NCI-H1930 (cell line): ENCODE measurements around the gene TFF1.

Experiments used
- DNase-seq, 2 experiments: peaks; one replicate each; lab custom pipeline; 2025; lab: John Stamatoyannopoulos, UW

The TFF1 gene

DNA sequence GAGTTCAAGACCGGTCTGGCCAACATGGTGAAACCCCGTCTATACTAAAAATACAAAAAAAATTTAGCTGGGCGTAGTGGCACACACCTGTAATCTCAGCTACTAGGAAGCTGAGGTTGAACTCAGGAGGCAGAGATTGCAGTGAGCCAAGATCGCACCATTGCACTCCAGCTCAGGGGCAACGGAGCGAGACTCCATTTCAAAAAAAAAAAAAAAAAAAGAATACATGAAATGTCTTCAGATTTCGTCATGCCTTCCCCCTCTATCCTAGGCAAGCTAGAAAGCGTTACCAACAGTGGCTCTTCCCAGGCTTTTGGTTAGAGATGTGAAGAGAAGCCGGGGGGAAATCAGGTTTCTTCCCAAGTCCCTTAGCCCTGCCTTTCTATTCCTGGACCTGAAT is 3.6 kb downstream of the TFF1 start:
- DNase-seq = no peak

DNA sequence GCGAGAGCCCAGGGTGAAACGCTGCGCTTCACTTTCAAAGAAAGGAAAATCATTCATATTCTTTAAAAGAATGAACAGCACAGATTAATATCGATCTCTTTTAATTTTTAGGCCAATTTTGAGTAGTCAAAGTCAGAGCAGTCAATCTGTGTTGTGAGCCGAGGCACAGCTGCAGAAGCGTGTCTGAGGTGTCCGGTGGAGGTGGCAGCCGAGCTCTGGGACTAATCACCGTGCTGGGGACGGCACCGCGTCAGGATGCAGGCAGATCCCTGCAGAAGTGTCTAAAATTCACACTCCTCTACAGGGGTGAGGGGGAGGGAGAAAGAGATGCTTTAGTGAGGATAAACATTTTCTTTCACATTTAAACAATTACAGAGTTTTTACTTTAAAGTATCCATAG is 4.1 kb downstream of the TFF1 start:
- no peak for DNase-seq

DNA sequence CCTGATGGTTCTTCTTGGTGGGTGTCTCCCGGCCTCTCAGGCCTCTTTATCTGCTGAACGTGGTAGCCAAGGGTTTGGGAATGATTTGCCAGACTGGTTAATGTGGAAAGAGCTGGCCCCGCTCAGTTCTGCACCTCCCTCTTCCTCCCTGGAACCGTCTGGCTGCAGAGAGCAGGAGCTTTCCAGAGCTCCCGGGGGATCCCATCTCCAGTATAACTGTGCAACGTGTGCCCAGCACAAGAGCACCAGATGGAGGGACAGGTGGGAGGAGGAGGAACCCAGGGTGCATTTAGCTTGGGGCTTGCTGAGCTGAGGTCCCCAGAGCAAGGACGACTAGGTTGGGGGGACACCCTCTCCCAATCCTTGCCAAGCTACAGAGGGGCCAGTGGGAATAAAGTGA is 5.0 kb downstream of the TFF1 start:
- no peak for DNase-seq

GRCh38 chr21:42360317-42360716 is 6.0 kb downstream of the TFF1 start:
- no peak for DNase-seq

DNA sequence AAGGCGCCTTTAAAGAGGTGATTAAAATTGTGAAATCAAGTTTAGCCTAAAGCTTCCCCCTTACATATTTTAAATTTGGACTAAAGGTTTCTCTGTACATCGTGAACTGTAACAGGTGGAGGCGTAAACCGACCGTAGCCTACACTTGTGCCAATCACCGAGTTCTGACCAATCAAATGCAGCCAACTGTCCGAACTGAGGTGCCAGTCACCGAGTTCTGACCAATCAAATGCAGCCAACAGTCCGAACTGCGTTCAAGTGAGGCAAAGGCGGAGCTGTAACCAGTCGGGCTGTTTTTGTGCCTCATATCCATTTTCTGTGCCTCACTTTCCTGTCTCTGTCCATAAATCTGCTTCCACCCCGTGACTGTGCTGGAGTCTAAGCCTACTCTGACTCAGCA is 7.4 kb downstream of the TFF1 start:
- DNase-seq = no peak

- no peak for DNase-seq
Observed at GRCh38 chr21:42358261-42358660, 8.1 kb downstream of the TFF1 start.

GRCh38 chr21:42357307-42357706 is 9.0 kb downstream of the TFF1 start:
- DNase-seq = no peak

DNA sequence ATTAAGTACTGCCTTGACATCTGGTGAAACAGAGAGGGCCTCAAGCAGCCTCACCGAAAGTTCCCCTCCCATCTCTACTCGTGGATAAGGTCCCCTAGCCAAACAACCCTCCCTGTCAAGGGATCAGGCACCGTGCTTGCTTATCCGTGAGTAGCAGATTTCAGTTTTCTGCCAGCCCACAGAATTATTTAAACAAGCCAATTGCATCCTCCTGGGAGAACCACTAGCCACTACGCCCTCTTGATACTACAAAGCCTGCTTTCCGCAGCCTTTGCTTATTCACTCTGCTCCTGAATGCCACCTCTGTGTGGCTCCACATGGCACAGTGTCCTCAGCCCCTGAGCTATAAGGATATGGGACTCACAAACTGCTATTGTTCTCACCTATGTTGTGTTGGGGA is 9.7 kb downstream of the TFF1 start:
- no peak for DNase-seq

- DNase-seq = no peak
Observed at GRCh38 chr21:42356046-42356445, 10.3 kb downstream of the TFF1 start.

DNA sequence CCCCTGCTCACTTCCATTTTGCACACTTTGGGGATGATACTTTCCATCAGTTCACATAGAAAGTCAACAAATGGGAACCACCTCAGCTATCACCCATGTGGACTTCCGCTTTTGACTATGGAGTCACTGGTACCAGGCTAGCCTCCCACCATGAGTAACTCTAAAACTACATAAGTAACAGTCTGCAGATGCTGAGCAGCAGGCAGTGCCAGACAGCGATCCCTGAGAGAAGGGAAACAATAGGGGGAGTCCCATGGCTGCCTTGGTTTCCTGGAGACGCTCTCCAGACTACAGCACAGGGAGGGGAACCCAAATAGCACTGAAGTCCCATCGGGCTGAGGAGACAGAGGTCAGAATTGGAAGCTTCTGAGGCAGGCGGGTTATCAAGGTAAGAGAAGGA is 12.7 kb downstream of the TFF1 start:
- no peak for DNase-seq

- no peak for DNase-seq
Observed at GRCh38 chr21:42352441-42353095, 13.8 kb downstream of the TFF1 start.

DNA sequence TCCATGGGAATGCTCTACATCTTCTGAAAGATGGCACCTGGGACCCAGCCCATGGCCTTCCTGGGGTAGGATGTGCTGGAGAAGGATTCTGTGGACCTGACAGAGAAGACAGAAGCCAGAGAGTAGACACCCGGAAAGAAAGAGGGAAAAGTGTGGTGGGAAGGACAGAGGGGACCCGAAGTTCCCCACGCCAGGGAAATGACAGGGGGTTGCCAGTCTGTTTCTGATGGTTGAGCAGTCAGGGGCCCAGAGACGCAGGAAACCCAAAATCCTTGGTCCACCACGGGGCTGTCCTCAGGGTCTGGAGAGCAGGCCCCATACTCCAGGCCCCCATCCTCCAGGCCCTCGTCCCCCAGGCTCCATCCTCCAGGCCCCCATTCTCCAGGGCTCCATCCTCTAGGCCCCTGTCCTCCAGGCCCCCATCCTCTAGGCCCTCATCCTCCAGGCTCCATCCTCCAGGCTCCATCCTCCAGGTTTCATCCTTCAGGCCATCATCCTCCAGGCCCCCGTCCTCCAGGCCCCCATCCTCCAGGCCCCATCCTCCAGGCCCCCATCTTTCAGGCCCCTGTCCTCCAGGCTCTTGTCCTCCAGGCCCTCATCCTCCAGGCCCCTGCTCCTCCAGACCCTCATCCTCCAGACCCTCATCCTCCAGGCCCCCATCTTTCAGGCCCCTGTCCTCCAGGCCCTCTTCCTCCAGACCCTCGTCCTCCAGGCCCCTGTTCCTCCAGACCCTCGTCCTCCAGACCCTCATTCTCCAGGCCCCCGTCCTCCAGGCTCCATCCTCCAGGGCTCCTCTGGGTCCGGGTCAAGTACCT is 14.5 kb downstream of the TFF1 start:
- no peak for DNase-seq

DNA sequence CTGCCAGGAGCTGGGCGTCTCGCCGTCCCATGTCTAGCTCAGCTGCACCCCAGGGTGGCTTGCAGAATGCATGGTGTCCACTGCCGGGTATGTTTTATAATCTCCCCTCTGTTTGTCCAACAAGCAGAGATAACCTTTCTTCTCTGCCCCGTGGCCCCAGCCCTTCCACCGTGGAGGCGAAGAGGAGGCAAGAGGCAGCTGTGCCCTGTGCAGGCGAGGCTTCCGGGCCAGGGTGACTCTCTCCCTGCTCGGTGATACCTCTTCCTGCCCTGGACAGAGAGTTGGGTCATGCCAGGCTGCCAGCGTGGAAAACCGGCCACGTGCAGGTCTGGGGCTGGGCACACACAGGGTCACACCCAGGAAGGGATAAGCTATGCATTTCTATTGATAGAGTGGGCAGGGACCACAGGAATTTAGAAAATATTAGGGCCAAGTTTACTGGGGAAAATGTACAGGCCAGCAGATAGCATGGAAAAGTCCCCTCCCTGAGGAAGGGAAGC is 15.4 kb downstream of the TFF1 start, which contains the start of gene TFF2:
Gene TFF2 (minus strand): TSS at position 68 of the 500 bp plus-strand sequence. CDS start 37 bp downstream, at position 31.
- DNase-seq = no peak

DNA sequence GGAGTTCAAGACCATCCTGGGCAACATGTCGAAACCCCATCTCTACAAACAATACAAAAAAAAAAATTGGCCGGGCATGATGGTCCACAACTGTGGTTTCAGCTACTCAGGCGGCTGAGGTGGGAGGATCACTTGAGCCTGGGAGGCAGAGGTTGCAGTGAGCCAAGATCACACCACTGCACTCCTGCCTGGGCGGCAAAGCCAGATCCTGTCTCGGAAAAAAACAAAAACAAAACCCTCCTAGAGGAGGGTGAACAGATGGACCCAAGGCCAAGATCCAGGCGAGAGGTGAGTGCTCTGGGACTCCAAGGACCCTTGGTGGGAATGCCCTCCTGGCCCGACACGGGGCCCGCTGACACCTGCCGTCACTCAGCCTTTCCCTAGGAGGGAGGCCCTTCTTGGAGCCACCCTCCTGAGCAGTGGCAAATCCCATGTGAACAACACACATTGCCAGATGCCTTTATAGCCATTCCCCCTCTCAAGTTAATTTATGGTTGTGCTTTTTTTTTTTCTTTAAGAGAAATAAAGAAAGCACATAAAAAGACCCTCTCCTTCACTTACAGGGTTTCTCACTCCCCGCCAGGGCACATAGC is 15.9 kb downstream of the TFF1 start:
- DNase-seq = no peak

DNA sequence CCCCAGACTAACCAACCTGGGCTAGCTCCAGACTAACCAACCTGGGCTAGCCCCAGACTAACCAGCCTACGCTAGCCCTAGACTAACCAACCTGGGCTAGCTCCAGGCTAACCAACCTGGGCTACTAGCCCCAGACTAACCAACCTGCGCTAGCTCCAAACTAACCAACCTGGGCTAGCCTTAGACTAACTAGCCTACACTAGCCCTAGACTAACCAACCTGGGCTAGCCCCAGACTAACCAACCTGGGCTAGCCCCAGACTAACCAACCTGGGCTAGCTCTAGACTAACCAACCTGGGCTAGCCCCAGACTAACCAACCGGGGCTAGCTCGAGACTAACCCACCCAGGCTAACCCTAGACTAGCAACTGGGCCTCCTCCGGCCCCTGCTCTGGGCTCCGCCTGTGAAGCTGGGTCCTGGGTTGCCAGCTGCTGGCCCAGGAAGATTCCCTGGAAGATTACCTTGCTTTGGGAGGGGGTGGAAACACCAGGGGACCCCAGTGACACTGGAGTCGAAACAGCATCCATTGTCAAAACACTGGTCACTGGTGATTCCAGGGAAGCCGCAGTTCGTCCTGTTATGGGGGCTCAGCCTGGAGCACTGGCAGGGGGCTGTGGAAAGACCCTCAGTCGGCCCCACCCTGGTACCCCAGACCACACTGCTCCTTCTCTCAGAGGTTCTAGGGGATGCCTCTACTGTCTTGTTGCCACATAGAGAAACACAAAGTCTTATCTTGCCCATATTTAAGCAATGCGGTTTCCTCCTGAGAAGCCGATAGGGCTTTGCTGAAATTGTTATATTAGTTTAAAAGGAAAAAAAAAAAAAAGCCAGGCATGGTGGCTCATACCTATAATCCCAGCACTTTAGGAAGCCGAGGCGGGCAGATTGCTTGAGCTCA is 16.7 kb downstream of the TFF1 start:
- DNase-seq = no peak

DNA sequence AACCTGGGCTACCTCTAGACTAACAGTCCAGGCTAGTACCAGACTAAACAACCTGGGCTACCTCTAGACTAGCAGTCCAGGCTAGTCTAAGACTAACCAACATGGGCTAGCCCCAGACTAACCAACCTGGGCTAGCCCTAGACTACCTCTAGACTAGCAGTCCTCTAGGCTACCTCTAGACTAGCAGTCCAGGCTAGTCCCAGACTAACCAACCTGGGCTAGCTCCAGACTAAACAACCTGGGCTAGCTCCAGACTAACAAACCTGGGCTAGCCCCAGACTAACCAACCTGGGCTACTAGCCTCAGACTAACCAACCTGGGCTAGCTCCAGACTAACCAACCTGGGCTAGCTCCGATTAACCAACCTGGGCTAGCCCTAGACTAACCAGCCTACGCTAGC is 17.6 kb downstream of the TFF1 start:
- DNase-seq = no peak

DNA sequence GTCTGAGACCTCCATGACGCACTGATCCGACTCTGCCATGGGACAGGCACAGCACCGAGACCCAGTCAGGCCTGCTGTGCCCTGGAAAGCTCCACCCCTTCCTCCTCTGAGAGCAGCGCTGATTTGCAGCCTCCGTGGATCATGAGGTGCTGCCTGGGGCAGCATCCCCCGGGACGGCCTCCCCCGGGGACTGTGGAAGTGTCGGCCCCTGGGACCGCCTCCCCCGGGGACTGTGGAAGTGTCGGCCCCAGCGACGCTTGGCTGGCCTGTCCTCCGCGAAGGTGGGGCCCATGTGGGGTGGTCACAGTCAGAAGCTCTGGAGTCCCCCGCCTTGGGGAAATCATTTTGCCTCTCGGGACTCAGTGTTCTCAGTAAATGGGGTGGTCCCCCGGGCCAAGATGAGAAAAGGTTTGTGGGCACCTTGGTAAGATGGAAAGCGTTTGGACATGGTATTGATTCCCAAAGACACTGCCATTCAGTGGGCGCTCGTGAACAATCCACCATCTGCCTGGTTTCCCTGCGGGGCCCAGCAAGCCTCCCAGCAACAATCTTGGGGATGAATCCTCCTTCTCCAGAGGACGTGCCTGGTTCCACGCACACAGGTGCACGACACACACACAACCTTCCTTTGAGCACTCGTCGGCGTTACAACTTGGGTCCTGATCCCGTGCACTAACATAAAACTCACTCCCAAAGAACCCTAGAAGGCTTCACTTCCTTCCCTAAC is 18.6 kb downstream of the TFF1 start:
- no peak for DNase-seq

DNA sequence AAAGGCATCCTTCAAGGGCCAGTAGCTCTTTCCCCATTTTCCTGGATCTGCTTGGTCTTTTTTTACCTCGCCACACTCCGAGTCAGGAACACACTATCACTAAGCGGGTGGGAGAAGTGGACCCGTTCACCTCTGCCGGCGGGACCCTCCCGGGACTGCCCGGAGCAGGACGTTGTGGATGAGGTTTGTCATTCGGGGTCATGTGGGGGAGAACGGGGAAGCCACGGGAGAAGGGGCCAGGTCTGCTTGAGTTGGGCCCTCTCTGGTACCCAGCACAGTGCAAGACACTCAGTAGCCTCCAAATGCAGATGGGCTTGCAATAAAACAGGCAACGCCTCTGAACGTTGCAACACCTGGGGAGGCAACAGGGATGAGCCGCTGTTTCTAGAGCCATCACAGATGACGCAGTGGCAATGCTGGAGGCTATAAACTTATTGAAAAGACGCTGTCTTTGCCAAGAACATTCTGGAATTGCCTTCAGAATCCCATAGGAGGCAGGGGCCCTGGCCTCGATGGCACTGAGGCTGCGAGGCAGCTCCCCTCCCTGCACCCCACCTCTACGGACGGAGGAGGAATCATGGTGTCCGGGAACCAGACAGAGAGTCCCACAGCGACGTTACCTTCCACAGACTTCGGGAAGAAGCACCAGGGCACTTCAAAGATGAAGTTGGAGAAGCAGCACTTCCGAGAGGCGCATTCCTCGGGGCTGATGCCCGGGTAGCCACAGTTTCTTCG is 19.3 kb downstream of the TFF1 start:
- DNase-seq = no peak

GRCh38 chr21:42346441-42346840 is 19.9 kb downstream of the TFF1 start:
- DNase-seq = no peak

DNA sequence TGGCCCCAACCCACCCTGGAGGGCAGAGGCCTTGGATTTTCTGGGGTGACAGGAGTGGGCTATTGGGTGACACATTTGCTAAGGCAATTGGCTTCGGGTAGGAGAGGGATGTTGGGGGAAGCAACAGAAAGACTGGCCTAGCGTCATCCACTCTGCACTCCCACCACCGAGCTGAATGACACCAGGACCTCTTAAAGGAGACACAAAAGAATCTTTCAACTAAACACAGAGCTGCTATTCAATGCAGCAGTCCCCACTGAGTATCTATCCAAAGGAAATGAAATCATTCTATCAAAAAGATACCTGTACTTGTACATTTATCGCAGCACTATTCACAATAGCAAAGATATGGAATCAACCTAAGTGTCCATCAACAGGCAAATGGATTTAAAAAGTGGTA is 21.7 kb downstream of the TFF1 start:
- DNase-seq = no peak
